GM23248 (cell line): ENCODE data around the gene CDH13. TPM values are rescaled to one million over a fixed set of nuclear protein-coding genes. Genes with fewer than 3 reads are reported as not detected.

ENCODE experiments used
- DNase-seq: peaks from one replicate; pipeline ENCODE4 v3.0.0-alpha.2; 2015
- H2AFZ ChIP-seq: fragments of 200-600 bp; sonication (generic); 2 replicates; pipeline ENCODE4 v1.6.1; 2016; ENCODE audit warnings: antibody characterized with exemption
- H3F3A ChIP-seq: fragments of 200-600 bp; sonication (generic); 2 replicates; pipeline ENCODE4 v1.6.1; 2016; ENCODE audit warnings: mild to moderate bottlenecking, antibody characterized with exemption, mixed run types; ENCODE audit not compliant: insufficient read depth
- H3K27ac ChIP-seq: fragments of 200-600 bp; sonication (generic); 2 replicates; pipeline ENCODE4 v1.5.1; 2016; ENCODE audit warnings: mild to moderate bottlenecking
- H3K27me3 ChIP-seq: fragments of 200-600 bp; sonication (generic); replicated peaks from 2 replicates; pipeline ENCODE4 v1.6.1; 2016; ENCODE audit warnings: mild to moderate bottlenecking; ENCODE audit not compliant: insufficient read depth
- H3K36me3 ChIP-seq: fragments of 200-600 bp; sonication (generic); 2 replicates; pipeline ENCODE4 v1.6.1; 2016; ENCODE audit warnings: low read depth, mild to moderate bottlenecking
- H3K4me1 ChIP-seq: fragments of 200-600 bp; sonication (generic); 2 replicates; pipeline ENCODE4 v1.6.1; 2016; ENCODE audit warnings: mild to moderate bottlenecking; ENCODE audit not compliant: insufficient read depth
- H3K4me2 ChIP-seq: fragments of 200-600 bp; sonication (generic); one replicate; pipeline ENCODE4 v1.6.1; 2016; ENCODE audit warnings: mild to moderate bottlenecking; ENCODE audit not compliant: unreplicated experiment
- H3K4me3 ChIP-seq: fragments of 200-600 bp; sonication (generic); 2 replicates; pipeline ENCODE4 v1.5.1; 2016; ENCODE audit warnings: mild to moderate bottlenecking
- H3K79me2 ChIP-seq: fragments of 200-600 bp; sonication (generic); 2 replicates; pipeline ENCODE4 v1.6.1; 2016; ENCODE audit warnings: mild to moderate bottlenecking; ENCODE audit not compliant: insufficient read depth
- H3K9ac ChIP-seq: fragments of 200-600 bp; sonication (generic); 2 replicates; pipeline ENCODE4 v1.6.1; 2016; ENCODE audit warnings: mild to moderate bottlenecking
- H3K9me2 ChIP-seq: fragments of 200-600 bp; sonication (generic); 2 replicates; pipeline ENCODE4 v1.6.1; 2016; ENCODE audit warnings: mixed run types, mild to moderate bottlenecking, moderate library complexity; ENCODE audit not compliant: insufficient read depth
- H3K9me3 ChIP-seq: fragments of 200-600 bp; sonication (generic); one replicate; pipeline ENCODE4 v1.6.1; 2017; ENCODE audit warnings: low read depth
- H4K20me1 ChIP-seq: fragments of 200-600 bp; sonication (generic); 2 replicates; pipeline ENCODE4 v1.6.0; 2016; ENCODE audit not compliant: insufficient read depth
- EZH2 ChIP-seq: fragments of 200-600 bp; sonication (generic); IDR thresholded peaks from 2 replicates; pipeline ENCODE4 v1.6.1; 2018; ENCODE audit warnings: antibody characterized with exemption, mild to moderate bottlenecking; ENCODE audit not compliant: insufficient read depth, poor library complexity, severe bottlenecking
- EZH2phosphoT487 ChIP-seq: fragments of 200-600 bp; sonication (generic); IDR thresholded peaks from 2 replicates; pipeline ENCODE4 v1.6.1; 2018; ENCODE audit warnings: antibody characterized with exemption, moderate library complexity, mild to moderate bottlenecking, low read depth; ENCODE audit not compliant: insufficient read depth
- WGBS, 2 experiments: methylation state at CpG; one replicate each; pipeline ENCODE4 v1.1.6; 2015 to 2017; ENCODE audit warnings: low lambda C conversion rate in 2 of 2, low coverage in 1 of 2; ENCODE audit errors: missing lambda C conversion rate in 2 of 2; 5-methylcytosine and 5-hydroxymethylcytosine counted together
- in situ Hi-C: fragments of 300-500 bp; cut with MboI; formaldehyde crosslinking; loops from 2 replicates; pipeline ENCODE4 v1.15.0; 2020
- polyA plus RNA-seq: library from polyadenylated mRNA; unstranded; fragments of >200 nt; fragmentation: Nextera tagmentation; extraction: Ambion mirVana; gene quantifications from 2 replicates; pipeline ENCODE4 v1.2.1, GENCODE V29; 2016
- total RNA-seq: library from RNA; depleted of rRNA; stranded (reverse); fragments of >200 nt; shearing (Covaris generic); gene quantifications from 2 replicates; pipeline ENCODE4 v1.2.3, GENCODE V29; 2014

Gene CDH13
- total and polyA plus RNA-seq, 2 experiments from 2014 or later = 51.0 to 52.8 TPM

GRCh38 chr16:82954224-82954929 lies 327.6 kb downstream of the CDH13 start:
- Histone ChIP-seq H2AFZ (no peak overlapping the region), H3K4me1 (peaks cover 16% of the 10 kb centered on the region), H3K27me3 (no peaks in the 10 kb centered on the region), H3K79me2 (no peaks in the 10 kb centered on the region), H3K9ac (no peak overlapping the region), H3K27ac (no peak overlapping the region), H4K20me1 (no peaks in the 10 kb centered on the region), H3K9me2 (peaks cover 5% of the 10 kb centered on the region; the same call in 1 of the 2 replicates), H3K4me3 (no peak overlapping the region), H3F3A (peaks cover 6% of the 10 kb centered on the region; the same call in 1 of the 2 replicates), H3K4me2 (no peak overlapping the region), H3K36me3 (no peaks in the 10 kb centered on the region), H3K9me3 (no peaks in the 10 kb centered on the region)
- TF ChIP-seq EZH2 (no peak), EZH2phosphoT487 (no peak)
- in situ Hi-C loops = no loop called here
- 88 to 89% methylated on average over 8 of the region's 8 CpGs for WGBS, 2 experiments
- peak; percentile 69 for DNase-seq

GRCh38 chr16:82955741-82956348 lies 329.1 kb downstream of the CDH13 start:
- 70 to 71% methylated on average over 3 of the region's 3 CpGs for WGBS, 2 experiments
- peaks cover 16% of the 10 kb centered on the region for H3K4me1 ChIP-seq
- in situ Hi-C loops = no loop called here
- peaks cover 5% of the 10 kb centered on the region; the same call in 1 of the 2 replicates for H3K9me2 ChIP-seq
- H3K4me2 ChIP-seq = no peak overlapping the region
- no peaks in the 10 kb centered on the region for H3K27me3 ChIP-seq
- H3K27ac ChIP-seq = no peak overlapping the region
- no peaks in the 10 kb centered on the region for H3K9me3 ChIP-seq
- no peaks in the 10 kb centered on the region for H4K20me1 ChIP-seq
- TF ChIP-seq EZH2 (no peak), EZH2phosphoT487 (no peak)
- peak; percentile 7 for DNase-seq
- H3K36me3 ChIP-seq = no peaks in the 10 kb centered on the region
- no peak overlapping the region for H3K9ac ChIP-seq
- H3F3A ChIP-seq = peaks cover 6% of the 10 kb centered on the region; the same call in 1 of the 2 replicates
- H3K4me3 ChIP-seq = no peak overlapping the region
- no peaks in the 10 kb centered on the region for H3K79me2 ChIP-seq
- H2AFZ ChIP-seq = no peak overlapping the region

- in situ Hi-C loops = no loop called here
- Histone ChIP-seq H3K9ac (no peak overlapping the region), H4K20me1 (no peaks in the 10 kb centered on the region), H2AFZ (no peak overlapping the region), H3K79me2 (no peaks in the 10 kb centered on the region), H3K36me3 (no peaks in the 10 kb centered on the region), H3K9me3 (no peaks in the 10 kb centered on the region), H3K4me2 (no peak overlapping the region), H3K4me1 (peaks cover 16% of the 10 kb centered on the region), H3K27me3 (no peaks in the 10 kb centered on the region), H3K9me2 (peaks cover 5% of the 10 kb centered on the region; the same call in 1 of the 2 replicates), H3K27ac (no peak overlapping the region), H3F3A (peaks cover 6% of the 10 kb centered on the region; the same call in 1 of the 2 replicates), H3K4me3 (no peak overlapping the region)
- TF ChIP-seq EZH2 (no peak), EZH2phosphoT487 (no peak)
- no peak for DNase-seq
- 78 to 85% methylated on average over 3 of the region's 3 CpGs for WGBS, 2 experiments
Observed at GRCh38 chr16:82957212-82957611, 330.4 kb downstream of the CDH13 start.

GRCh38 chr16:82960918-82961317 lies 334.1 kb downstream of the CDH13 start:
- no peaks in the 10 kb centered on the region for H3K27me3 ChIP-seq
- H2AFZ ChIP-seq = no peak overlapping the region
- no peak overlapping the region for H3K4me2 ChIP-seq
- no peak overlapping the region for H3K27ac ChIP-seq
- no peaks in the 10 kb centered on the region for H3K9me3 ChIP-seq
- in situ Hi-C loops = no loop called here
- no peak for DNase-seq
- H3K9ac ChIP-seq = no peak overlapping the region
- H3K79me2 ChIP-seq = no peaks in the 10 kb centered on the region
- TF ChIP-seq EZH2phosphoT487 (no peak), EZH2 (no peak)
- H3K4me3 ChIP-seq = no peak overlapping the region
- no peaks in the 10 kb centered on the region for H3K36me3 ChIP-seq
- H4K20me1 ChIP-seq = no peaks in the 10 kb centered on the region
- 91 to 92% methylated on average over 10 of the region's 10 CpGs for WGBS, 2 experiments
- no peaks in the 10 kb centered on the region for H3F3A ChIP-seq
- H3K9me2 ChIP-seq = no peaks in the 10 kb centered on the region
- peaks cover under 1% of the 10 kb centered on the region; the same call in 1 of the 2 replicates for H3K4me1 ChIP-seq
